ENCODE data around the gene STUB1. TPM values are rescaled to one million over a fixed set of nuclear protein-coding genes. Genes with fewer than 3 reads are reported as not detected.

The STUB1 gene
- total and polyA plus RNA-seq, 2 experiments from 2014 or later: 91.7 to 108 TPM

- Mint-ChIP-seq H3K36me3 (ENCODE audit: low read depth) (peaks cover 34% of the 10 kb centered on the region), H3K9me3 (no peaks in the 10 kb centered on the region; the same call in 2 of the 3 replicates), H3K4me1 (peaks cover 15% of the 10 kb centered on the region), H3K27ac (no peak overlapping the region), H3K4me3 (no peak overlapping the region), H3K27me3 (ENCODE audit: insufficient read depth, low read depth, poor library complexity) (peaks cover 20% of the 10 kb centered on the region)
- Histone ChIP-seq H3K9me2 (ENCODE audit: insufficient read depth) (no peaks in the 10 kb centered on the region), H3K4me1 (ENCODE audit: insufficient read depth) (peaks cover 5% of the 10 kb centered on the region; the same call in 1 of the 2 replicates), H3K4me3 (no peak overlapping the region), H4K20me1 (replicated peaks; ENCODE audit: insufficient read depth) (peaks cover 14% of the 10 kb centered on the region; the same call in 1 of the 2 replicates), H3K79me2 (replicated peaks; ENCODE audit: insufficient read depth) (peaks cover 9% of the 10 kb centered on the region; the same call in 1 of the 2 replicates), H3K27me3 (ENCODE audit: insufficient read depth) (no peaks in the 10 kb centered on the region), H3K36me3 (ENCODE audit: insufficient read depth) (no peaks in the 10 kb centered on the region; the same call in 1 of the 2 replicates), H3K27ac (ENCODE audit: low read depth) (no peak overlapping the region), H3K4me2 (no peak overlapping the region), H3F3A (replicated peaks; ENCODE audit: low read depth) (peaks cover 24% of the 10 kb centered on the region), H2AFZ (no peak overlapping the region)
- TF ChIP-seq ZNF114 (CRISPR knock-in tag; IDR thresholded peaks at IDR 0.05) (no peak), POLR2AphosphoS5 (IDR thresholded peaks at IDR 0.05; ENCODE audit: low read depth) (no peak), CTCF (conservative IDR thresholded peaks at IDR 0.05; ENCODE audit: low read depth in 2 of 2) (no peak), ZNF462 (CRISPR knock-in tag; IDR thresholded peaks at IDR 0.05) (no peak), CREB1 (CRISPR knock-in tag; IDR thresholded peaks at IDR 0.05; ENCODE audit: low read depth) (no peak), STAT1 (IDR thresholded peaks at IDR 0.05; ENCODE audit: unreplicated experiment) (no peak), EZH2phosphoT487 (IDR thresholded peaks at IDR 0.05; ENCODE audit: unreplicated experiment) (no peak), NANOG (IDR thresholded peaks at IDR 0.05; ENCODE audit: borderline replicate concordance) (no peak), ETS1 (IDR thresholded peaks at IDR 0.05) (no peak)
- no peak for ATAC-seq
- DNase-seq (ENCODE audit: low spot score): no peak
These were observed 4.9 kb downstream of the STUB1 start for GRCh38 chr16:684961-685696.

All from GM23338 (cell line).